Cardiac muscle cell (in vitro differentiated cells and primary cell): ENCODE measurements around the gene LPP. TPM values are rescaled to one million over a fixed set of nuclear protein-coding genes. Genes with fewer than 3 reads are reported as not detected.

Source experiments
- DNase-seq, 2 donors: peaks; one replicate each; pipeline versions ENCODE4 v3.0.0 to v3.0.0-alpha.2; 2010 to 2017; ENCODE audit warnings: low read depth in 1 of 2, low spot score in 1 of 2
- H3K27ac ChIP-seq: fragments of 200-600 bp; sonication (generic); 2 replicates; pipeline ENCODE4 v1.5.1; 2016
- H3K27me3 ChIP-seq: fragments of 200-600 bp; sonication (generic); 2 replicates; pipeline ENCODE4 v1.6.0; 2016; ENCODE audit warnings: control low read depth
- H3K36me3 ChIP-seq: fragments of 200-600 bp; sonication (generic); 2 replicates; pipeline ENCODE4 v1.5.1; 2016; ENCODE audit warnings: control low read depth
- H3K4me1 ChIP-seq: fragments of 200-600 bp; sonication (generic); 2 replicates; pipeline ENCODE4 v1.8.1; 2017; ENCODE audit warnings: low read depth, mild to moderate bottlenecking, mixed run types
- H3K4me3 ChIP-seq: fragments of 200-600 bp; sonication (generic); 2 replicates; pipeline ENCODE4 v1.5.1; 2016; ENCODE audit warnings: mild to moderate bottlenecking
- H3K9me3 ChIP-seq: fragments of 200-600 bp; sonication (generic); 2 replicates; pipeline ENCODE4 v1.5.1; 2017; ENCODE audit warnings: low read depth, mild to moderate bottlenecking, control low read depth
- CTCF ChIP-seq: IDR thresholded peaks from 2 replicates; pipeline ENCODE4 v1.5.1; 2012; ENCODE audit warnings: low read depth, mild to moderate bottlenecking, low read length
- polyA plus RNA-seq: library from polyadenylated mRNA; unstranded; fragments of >200 nt; fragmentation: Nextera tagmentation; extraction: Ambion mirVana; gene quantifications from 2 replicates; pipeline ENCODE4 v1.2.1, GENCODE V29; 2016
- total RNA-seq: library from RNA; depleted of rRNA; stranded (reverse); fragments of >200 nt; gene quantifications from 2 replicates; pipeline ENCODE4 v1.2.3, GENCODE V29; 2016

LPP gene
- total and polyA plus RNA-seq, 2 experiments from 2014 or later = 21.4 to 45.2 TPM

GRCh38 chr3:188218603-188219002 is 64.6 kb downstream of the LPP start:
- Histone ChIP-seq H3K27me3 (no peaks in the 10 kb centered on the region), H3K4me3 (no peak overlapping the region), H3K4me1 (peaks cover 10% of the 10 kb centered on the region), H3K27ac (no peak overlapping the region), H3K9me3 (no peaks in the 10 kb centered on the region), H3K36me3 (no peaks in the 10 kb centered on the region)
- no peak for DNase-seq
- no peak for TF ChIP-seq CTCF

- H3K27ac ChIP-seq = no peak overlapping the region
- DNase-seq = no peak
- no peak for TF ChIP-seq CTCF
- no peaks in the 10 kb centered on the region for H3K27me3 ChIP-seq
- H3K4me3 ChIP-seq = no peak overlapping the region
- no peaks in the 10 kb centered on the region for H3K9me3 ChIP-seq
- H3K4me1 ChIP-seq = peaks cover 10% of the 10 kb centered on the region
- no peaks in the 10 kb centered on the region for H3K36me3 ChIP-seq
Measured at GRCh38 chr3:188219147-188219546, 65.2 kb downstream of the LPP start.

GRCh38 chr3:188220097-188220788 is 66.3 kb downstream of the LPP start:
- no peak for DNase-seq
- no peak overlapping the region for H3K27ac ChIP-seq

GRCh38 chr3:188220988-188221818 is 67.2 kb downstream of the LPP start:
- Histone ChIP-seq H3K9me3 (no peaks in the 10 kb centered on the region), H3K36me3 (no peaks in the 10 kb centered on the region), H3K4me1 (peaks cover 10% of the 10 kb centered on the region), H3K4me3 (no peak overlapping the region), H3K27ac (no peak overlapping the region), H3K27me3 (no peaks in the 10 kb centered on the region)
- no peak for TF ChIP-seq CTCF
- no peak for DNase-seq

More at GRCh38 chr3:188220097-188220788, 66.3 kb downstream of the LPP start:
- Histone ChIP-seq H3K4me3 (no peak overlapping the region), H3K4me1 (peaks cover 10% of the 10 kb centered on the region), H3K27me3 (no peaks in the 10 kb centered on the region), H3K36me3 (no peaks in the 10 kb centered on the region), H3K9me3 (no peaks in the 10 kb centered on the region)
- no peak for TF ChIP-seq CTCF

GRCh38 chr3:188223936-188224335 is 70.0 kb downstream of the LPP start:
- no peak for DNase-seq
- H3K4me3 ChIP-seq = no peak overlapping the region
- no peaks in the 10 kb centered on the region for H3K36me3 ChIP-seq
- H3K27ac ChIP-seq = no peak overlapping the region
- H3K27me3 ChIP-seq = no peaks in the 10 kb centered on the region
- H3K4me1 ChIP-seq = no peaks in the 10 kb centered on the region
- no peak for TF ChIP-seq CTCF
- H3K9me3 ChIP-seq = no peaks in the 10 kb centered on the region
